H1 (cell line): ENCODE measurements around the gene HSPA4. TPM values are rescaled to one million over a fixed set of nuclear protein-coding genes. Genes with fewer than 3 reads are reported as not detected.

Source experiments
- CTCF ChIA-PET: fragments of 300-600 bp; sonication (Branson Sonifier 250); formaldehyde crosslinking; loops from one replicate; lab custom pipeline; 2021; ENCODE audit not compliant: partially characterized antibody; lab: Charles Lee
- POLR2A ChIA-PET: fragments of 300-600 bp; sonication (Branson Sonifier 250); formaldehyde crosslinking; loops from one replicate; lab custom pipeline; 2021; ENCODE audit warnings: inconsistent platforms; ENCODE audit not compliant: partially characterized antibody; lab: Charles Lee
- DNase-seq, 2 experiments: peaks; one replicate each; pipeline versions ENCODE4 v3.0.0 to v3.0.0-alpha.2; 2010 to 2022; ENCODE audit warnings: low spot score in 2 of 2, low read depth in 1 of 2, mixed read lengths in 1 of 2
- FAIRE-seq: peaks from 2 replicates; lab custom pipeline; 2011; peaks lifted over from hg19 to GRCh38; lab: Jason Lieb, UNC
- H2AFZ ChIP-seq: 2 replicates; pipeline ENCODE4 v1.8.1; 2012; ENCODE audit warnings: low read length, inconsistent platforms
- H2AK5ac ChIP-seq: 2 replicates; pipeline ENCODE4 v1.6.1; 2013; ENCODE audit warnings: low read depth, low read length
- H2BK120ac ChIP-seq: replicated peaks from 2 replicates; pipeline ENCODE3; 2013; ENCODE audit warnings: low read depth, low read length, inconsistent platforms
- H2BK12ac ChIP-seq: 2 replicates; pipeline ENCODE4 v1.6.1; 2013; ENCODE audit warnings: low read depth, low read length
- H2BK15ac ChIP-seq: 2 replicates; pipeline ENCODE4 v1.6.1; 2013; ENCODE audit warnings: low read length
- H2BK20ac ChIP-seq: 2 replicates; pipeline ENCODE4 v1.6.1; 2013; ENCODE audit warnings: low read length
- H2BK5ac ChIP-seq: 2 replicates; pipeline ENCODE4 v1.6.1; 2013; ENCODE audit warnings: low read depth, low read length
- H3K14ac ChIP-seq: 2 replicates; pipeline ENCODE4 v1.6.1; 2013; ENCODE audit warnings: inconsistent platforms; ENCODE audit not compliant: insufficient read length
- H3K18ac ChIP-seq: 2 replicates; pipeline ENCODE4 v1.6.1; 2013; ENCODE audit warnings: low read length; ENCODE audit errors: extremely low read depth
- H3K23ac ChIP-seq: 2 replicates; pipeline ENCODE4 v1.6.1; 2013; ENCODE audit warnings: inconsistent platforms; ENCODE audit not compliant: insufficient read length
- H3K23me2 ChIP-seq: 2 replicates; pipeline ENCODE4 v1.6.1; 2013; ENCODE audit warnings: low read depth, low read length
- H3K27ac ChIP-seq: 2 replicates; pipeline ENCODE4 v1.6.1; 2011; ENCODE audit warnings: low read depth, low read length, inconsistent platforms
- H3K27me3 ChIP-seq, 4 experiments: replicated peaks in 1 of 4; 1 replicate in 1 of 4; 2 replicates in 3 of 4; pipeline versions ENCODE4 v1.6.1 to v1.8.1; 2011 to 2013; ENCODE audit warnings: low read length in 3 of 4, mild to moderate bottlenecking in 3 of 4, inconsistent platforms in 2 of 4, mixed read lengths in 2 of 4, moderate library complexity in 1 of 4; ENCODE audit not compliant: control insufficient read depth in 3 of 4, insufficient read depth in 3 of 4; ENCODE audit errors: extremely low read depth in 1 of 4
- H3K36me3 ChIP-seq, 4 experiments: 2 replicates each; pipeline versions ENCODE4 v1.6.1 to v1.8.1; 2011 to 2013; ENCODE audit warnings: mild to moderate bottlenecking in 4 of 4, low read length in 3 of 4, moderate library complexity in 2 of 4, control low read depth in 1 of 4, inconsistent platforms in 1 of 4; ENCODE audit not compliant: insufficient read depth in 4 of 4, control insufficient read depth in 2 of 4
- H3K4ac ChIP-seq: replicated peaks from 2 replicates; pipeline ENCODE3; 2013; ENCODE audit warnings: low read length, low read depth, mixed read lengths, inconsistent platforms; ENCODE audit not compliant: insufficient read length
- H3K4me1 ChIP-seq, 4 experiments: replicated peaks in 1 of 4; 1 replicate in 1 of 4; 2 replicates in 3 of 4; pipeline versions ENCODE4 v1.6.1 to v1.8.1; 2011 to 2013; ENCODE audit warnings: low read length in 3 of 4, inconsistent platforms in 2 of 4, mixed read lengths in 1 of 4; ENCODE audit not compliant: insufficient read depth in 4 of 4, control insufficient read depth in 3 of 4
- H3K4me2 ChIP-seq, 2 experiments: 2 replicates each; pipeline versions ENCODE4 v1.6.1 to v1.8.1; 2011 to 2013; ENCODE audit warnings: low read depth in 2 of 2, low read length in 2 of 2, control low read depth in 1 of 2, inconsistent platforms in 1 of 2, mild to moderate bottlenecking in 1 of 2; ENCODE audit not compliant: insufficient read depth in 1 of 2
- H3K4me3 ChIP-seq, 4 experiments: fragments of 200-600, 300-600 bp in 1 of 4; sonication (generic), shearing (Covaris generic), sonication (Bioruptor Twin) in 1 of 4; 2 replicates each; pipeline versions ENCODE4 v1.5.1 to v1.8.1; 2011 to 2016; ENCODE audit warnings: low read length in 4 of 4, low read depth in 3 of 4, control low read depth in 2 of 4, inconsistent platforms in 2 of 4, mild to moderate bottlenecking in 2 of 4, mixed read lengths in 1 of 4, moderate library complexity in 1 of 4; ENCODE audit not compliant: insufficient read depth in 2 of 4; ENCODE audit errors: extremely low read depth in 1 of 4
- H3K56ac ChIP-seq: replicated peaks from 2 replicates; pipeline ENCODE3; 2013; ENCODE audit warnings: low read depth, mild to moderate bottlenecking, mixed read lengths, low read length, inconsistent platforms; ENCODE audit not compliant: insufficient read length
- H3K79me1 ChIP-seq: 2 replicates; pipeline ENCODE4 v1.6.1; 2013; ENCODE audit warnings: low read depth, low read length, control low read depth
- H3K79me2 ChIP-seq, 2 experiments: 2 replicates each; pipeline versions ENCODE4 v1.6.1 to v1.8.1; 2012 to 2013; ENCODE audit warnings: low read length in 2 of 2, mild to moderate bottlenecking in 2 of 2, inconsistent platforms in 1 of 2; ENCODE audit not compliant: insufficient read depth in 2 of 2, control insufficient read depth in 1 of 2
- H3K9ac ChIP-seq, 4 experiments: replicated peaks in 1 of 4; 1 replicate in 1 of 4; 2 replicates in 3 of 4; pipeline versions ENCODE4 v1.6.1 to v1.8.1; 2011 to 2013; ENCODE audit warnings: low read depth in 3 of 4, low read length in 3 of 4, control low read depth in 2 of 4, mild to moderate bottlenecking in 2 of 4, moderate library complexity in 2 of 4, inconsistent platforms in 1 of 4; ENCODE audit errors: extremely low read depth in 1 of 4
- H3K9me3 ChIP-seq, 2 experiments: 2 replicates each; pipeline versions ENCODE4 v1.6.1 to v1.8.1; 2012 to 2013; ENCODE audit warnings: mild to moderate bottlenecking in 2 of 2, moderate library complexity in 2 of 2, control low read depth in 1 of 2, inconsistent platforms in 1 of 2, low read depth in 1 of 2, low read length in 1 of 2, mixed read lengths in 1 of 2; ENCODE audit not compliant: insufficient read depth in 2 of 2
- H4K20me1 ChIP-seq, 2 experiments: replicated peaks in 1 of 2; 2 replicates each; pipeline versions ENCODE3 to v1.8.1; 2011 to 2013; ENCODE audit warnings: inconsistent platforms in 2 of 2, low read length in 2 of 2, mild to moderate bottlenecking in 1 of 2; ENCODE audit not compliant: insufficient read depth in 2 of 2, control insufficient read depth in 1 of 2
- H4K5ac ChIP-seq: 2 replicates; pipeline ENCODE4 v1.6.1; 2013; ENCODE audit warnings: low read length, low read depth, mixed read lengths, inconsistent platforms; ENCODE audit not compliant: insufficient read length
- H4K8ac ChIP-seq: 2 replicates; pipeline ENCODE4 v1.8.0; 2013; ENCODE audit warnings: mild to moderate bottlenecking, moderate library complexity, low read length, inconsistent platforms; ENCODE audit not compliant: insufficient read depth; ENCODE audit errors: extremely low read depth
- H4K91ac ChIP-seq: replicated peaks from 2 replicates; pipeline ENCODE3; 2013; ENCODE audit warnings: low read length, mixed read lengths, inconsistent platforms; ENCODE audit not compliant: insufficient read length
- CBX8 ChIP-seq: fragments of 300-800, 300-1000 bp; sonication (generic); IDR thresholded peaks from 2 replicates; pipeline ENCODE4 v1.7.1; 2016; ENCODE audit warnings: low read depth, low read length, borderline replicate concordance
- EP300 ChIP-seq, 2 experiments: IDR thresholded peaks; 1 replicate in 1 of 2; 2 replicates in 1 of 2; pipeline ENCODE4 v1.6.1; 2011 to 2012; ENCODE audit warnings: low read depth in 2 of 2, low read length in 2 of 2, mild to moderate bottlenecking in 2 of 2, borderline replicate concordance in 1 of 2, inconsistent platforms in 1 of 2, moderate library complexity in 1 of 2
- HDAC2 ChIP-seq, 2 experiments: fragments of 300-600 bp in 1 of 2; sonication (generic) in 1 of 2; IDR thresholded peaks; 2 replicates each; pipeline ENCODE4 v1.6.1; 2011 to 2012; ENCODE audit warnings: low read depth in 2 of 2, low read length in 2 of 2, mild to moderate bottlenecking in 2 of 2, moderate library complexity in 2 of 2, borderline replicate concordance in 1 of 2, inconsistent platforms in 1 of 2
- NRF1 ChIP-seq: IDR thresholded peaks from 2 replicates; pipeline ENCODE4 v1.6.1; 2011; ENCODE audit warnings: mild to moderate bottlenecking, low read depth, low read length, improper control_type of control experiment
- YY1 ChIP-seq: IDR thresholded peaks from 2 replicates; pipeline ENCODE4 v1.6.1; 2011; ENCODE audit warnings: low read depth, mild to moderate bottlenecking, low read length
- ZNF274 ChIP-seq: IDR thresholded peaks from 2 replicates; pipeline ENCODE4 v1.7.0; 2012; ENCODE audit warnings: low read length, borderline replicate concordance; ENCODE audit errors: extremely low read depth
- WGBS, 2 experiments: shearing (Covaris generic) in 1 of 2; methylation state at CpG; one replicate each; pipeline versions ENCODE4 v1.1.6 to v1.1.7; 2013 to 2015; ENCODE audit warnings: low lambda C conversion rate in 2 of 2, mixed read lengths in 2 of 2, inconsistent platforms in 1 of 2, low coverage in 1 of 2, missing lambda C conversion rate in 1 of 2; ENCODE audit not compliant: insufficient replicate concordance in 2 of 2, insufficient coverage in 1 of 2, insufficient read length in 1 of 2; ENCODE audit errors: extremely low coverage in 1 of 2, missing lambda C conversion rate in 1 of 2; 5-methylcytosine and 5-hydroxymethylcytosine counted together
- polyA plus RNA-seq, 7 experiments: library from polyadenylated mRNA; depleted of rRNA in 3 of 7; stranded (reverse) in 5 of 7; unstranded in 2 of 7; fragments of >200 nt in 5 of 7; fragments of 200-250 nt in 2 of 7; gene quantifications; 1 replicate in 5 of 7; 2 replicates in 1 of 7; 4 replicates in 1 of 7; pipeline versions ENCODE4 v1.2.1 to v1.2.3, GENCODE V29; 2011 to 2013; ENCODE audit warnings: missing spikeins in 2 of 7, mixed read lengths in 2 of 7
- total RNA-seq: library from RNA; stranded (reverse); fragmentation: NEBNext Ultra II Directional; extraction: Animal tissue kit (Norgen Biotek cat#: 25700); gene quantifications from 2 replicates; pipeline ENCODE4 v1.2.1, GENCODE V29; 2021

Gene HSPA4
- total and polyA plus RNA-seq, 2 of the 8 experiments (the other 6 are each of a cell fraction or from before 2014, with no cell fraction given), result 28.9 to 445 TPM

DNA sequence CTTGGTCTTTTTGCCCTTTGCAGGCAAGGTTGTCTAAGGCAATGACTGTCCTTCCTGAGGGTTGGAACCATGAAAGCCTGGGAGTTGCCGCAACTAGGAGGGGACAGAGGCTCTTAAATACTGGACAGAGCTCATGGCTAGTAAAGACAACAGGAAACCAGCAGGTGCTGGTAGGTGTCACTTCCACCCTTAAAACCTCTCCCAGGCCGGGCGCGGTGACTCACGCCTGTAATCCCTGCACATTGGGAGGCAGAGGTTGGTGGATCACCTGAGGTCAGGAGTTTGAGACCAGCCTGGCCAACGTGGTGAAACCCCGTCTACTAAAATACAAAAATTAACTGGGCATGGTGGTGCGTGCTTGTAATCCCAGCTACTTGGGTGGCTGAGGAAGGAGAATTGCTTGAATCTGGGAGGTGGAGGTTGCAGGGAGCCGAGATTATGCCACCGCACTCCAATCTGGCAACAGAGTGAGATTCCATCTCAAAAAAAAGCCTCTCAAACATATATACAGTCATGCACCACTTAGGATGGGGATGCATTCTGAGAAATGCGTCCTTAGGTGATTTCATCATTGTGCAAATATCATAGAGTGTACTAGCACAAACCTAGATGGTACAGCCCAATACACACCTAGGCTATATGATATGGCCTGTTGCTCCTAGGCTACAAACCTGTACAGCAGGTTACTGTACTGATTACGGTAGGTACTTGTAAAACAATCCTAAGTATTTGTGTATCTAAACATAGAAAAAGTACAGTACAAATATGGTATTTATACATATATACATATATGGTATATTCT, 102.7 kb downstream of the HSPA4 start:
- H2AFZ ChIP-seq, result no peak overlapping the region
- FAIRE-seq (no peak), DNase-seq (no peak)
- H3K23me2 ChIP-seq, result no peaks in the 10 kb centered on the region
- ChIA-PET CTCF (interaction anchor here (1.0 kb wide), 1 partner anchor 12 kb away, joined by 3 read pairs; no protein-coding TSS in a partner anchor), POLR2A (interaction anchor here (0.6 kb wide), 1 partner anchor 656 kb away, joined by 3 read pairs; no protein-coding TSS in a partner anchor)
- H3K14ac ChIP-seq, result no peak overlapping the region
- no peak overlapping the region for H4K8ac ChIP-seq
- no peak overlapping the region for H3K4me2 ChIP-seq
- no peak overlapping the region for H3K18ac ChIP-seq
- H2BK120ac ChIP-seq, result no peak overlapping the region
- H2AK5ac ChIP-seq, result no peak overlapping the region
- H2BK15ac ChIP-seq, result no peak overlapping the region
- no peaks in the 10 kb centered on the region for H3K4me1 ChIP-seq
- H3K9me3 ChIP-seq, result no peaks in the 10 kb centered on the region
- H3K56ac ChIP-seq, result no peak overlapping the region
- no peaks in the 10 kb centered on the region; a peak in 1 of 8 replicates for H3K36me3 ChIP-seq
- no peaks in the 10 kb centered on the region for H3K79me1 ChIP-seq
- H3K23ac ChIP-seq, result no peak overlapping the region
- no peak overlapping the region for H3K9ac ChIP-seq
- H3K4ac ChIP-seq, result no peak overlapping the region
- H3K4me3 ChIP-seq, result no peak overlapping the region
- no peaks in the 10 kb centered on the region for H4K20me1 ChIP-seq
- no peak overlapping the region for H2BK5ac ChIP-seq
- 90% methylated on average over 12 of the region's 12 CpGs; no CpG with 5 or more reads in 1 of the 2 experiments for WGBS, 2 experiments
- no peak overlapping the region for H2BK20ac ChIP-seq
- H3K27me3 ChIP-seq, result no peaks in the 10 kb centered on the region
- H2BK12ac ChIP-seq, result no peak overlapping the region
- no peaks in the 10 kb centered on the region for H3K79me2 ChIP-seq
- TF ChIP-seq HDAC2 (IDR thresholded peaks at IDR 0.05; ENCODE audit: borderline replicate concordance in 1 of 2, low read depth in 2 of 2, low read length in 2 of 2) (no peak), CBX8 (no peak), EP300 (IDR thresholded peaks at IDR 0.05; ENCODE audit: borderline replicate concordance in 1 of 2, low read depth in 2 of 2, low read length in 2 of 2) (no peak), YY1 (no peak), ZNF274 (no peak), NRF1 (no peak)
- H4K91ac ChIP-seq, result no peak overlapping the region
- H4K5ac ChIP-seq, result no peak overlapping the region
- no peak overlapping the region for H3K27ac ChIP-seq
